ENCODE results near the gene CLK4.

CLK4 gene

GRCh38 chr5:178632285-178632684 lies 5.4 kb upstream of the CLK4 start:
- no peak for DNase-seq

- DNase-seq = no peak
Observed at GRCh38 chr5:178630951-178631350, 4.1 kb upstream of the CLK4 start.

- no peak for DNase-seq
Observed at GRCh38 chr5:178630475-178630930, 3.7 kb upstream of the CLK4 start.

- DNase-seq = no peak
Observed at GRCh38 chr5:178627259-178627598, 379 bp upstream of the CLK4 start.

- no peak for DNase-seq
Observed at GRCh38 chr5:178625679-178626483, 969 bp downstream of the CLK4 start.

GRCh38 chr5:178624631-178625546 lies 2.0 kb downstream of the CLK4 start:
- no peak for DNase-seq

- no peak for DNase-seq
Observed at GRCh38 chr5:178622679-178623247, 4.1 kb downstream of the CLK4 start.

- no peak for DNase-seq
Observed at GRCh38 chr5:178619390-178619789, 7.5 kb downstream of the CLK4 start.

GRCh38 chr5:178612299-178612698 lies 14.6 kb downstream of the CLK4 start:
- no peak for DNase-seq

- no peak for DNase-seq
Observed at GRCh38 chr5:178606269-178606668, 20.6 kb downstream of the CLK4 start.

- DNase-seq = no peak
Observed at GRCh38 chr5:178605788-178606187, 21.1 kb downstream of the CLK4 start.

- DNase-seq = no peak
Observed at GRCh38 chr5:178602752-178603151, 24.1 kb downstream of the CLK4 start.

- no peak for DNase-seq
Observed at GRCh38 chr5:178595750-178596149, 31.1 kb downstream of the CLK4 start.

GRCh38 chr5:178595150-178595549 lies 31.7 kb downstream of the CLK4 start:
- DNase-seq = no peak

GRCh38 chr5:178590924-178591423 lies 35.9 kb downstream of the CLK4 start:
- no peak for DNase-seq

- peak; percentile 18 for DNase-seq
Observed at GRCh38 chr5:178590141-178590923, 36.5 kb downstream of the CLK4 start, which contains the start of gene COL23A1. Gene COL23A1, minus strand, starts transcription at chr5:178590393.

GRCh38 chr5:178589180-178590140 lies 37.4 kb downstream of the CLK4 start:
- peak; percentile 1 for DNase-seq

GRCh38 chr5:178588769-178589168 lies 38.1 kb downstream of the CLK4 start:
- no peak for DNase-seq

GRCh38 chr5:178587763-178588611 lies 38.9 kb downstream of the CLK4 start:
- DNase-seq = no peak

GRCh38 chr5:178586396-178586795 lies 40.5 kb downstream of the CLK4 start:
- no peak for DNase-seq
